ENCODE data around the gene VILL. TPM values are rescaled to one million over a fixed set of nuclear protein-coding genes. Genes with fewer than 3 reads are reported as not detected.

Gene VILL
- total RNA-seq, 1 donor from 2014 or later = 1.7 TPM

- H3K27me3 Mint-ChIP-seq (ENCODE audit: low read depth) = no peaks in the 10 kb centered on the region
- H3K9me3 Mint-ChIP-seq (ENCODE audit: low read depth) = no peaks in the 10 kb centered on the region
- H3K36me3 Mint-ChIP-seq (ENCODE audit: low read depth) = no peaks in the 10 kb centered on the region
- DNase-seq (ENCODE audit: low spot score) = peak; percentile 77
- no peak overlapping the region for H3K4me3 Mint-ChIP-seq (ENCODE audit: unreplicated experiment)
- no peak overlapping the region for H3K27ac Mint-ChIP-seq (ENCODE audit: unreplicated experiment)
- H3K4me1 Mint-ChIP-seq (ENCODE audit: low read depth) = peaks cover 12% of the 10 kb centered on the region
- no peak for TF ChIP-seq CTCF (IDR thresholded peaks at IDR 0.05)
Observed at GRCh38 chr3:37991823-37992222, 1.2 kb downstream of the VILL start.

- no peak for TF ChIP-seq CTCF (IDR thresholded peaks at IDR 0.05)
- no peak overlapping the region for H3K27ac Mint-ChIP-seq (ENCODE audit: unreplicated experiment)
- DNase-seq (ENCODE audit: low spot score) = peak; percentile 51
- no peak overlapping the region for H3K4me3 Mint-ChIP-seq (ENCODE audit: unreplicated experiment)
- H3K4me1 Mint-ChIP-seq (ENCODE audit: low read depth) = peaks cover 12% of the 10 kb centered on the region
- H3K9me3 Mint-ChIP-seq (ENCODE audit: low read depth) = no peaks in the 10 kb centered on the region
- H3K36me3 Mint-ChIP-seq (ENCODE audit: low read depth) = no peaks in the 10 kb centered on the region
- H3K27me3 Mint-ChIP-seq (ENCODE audit: low read depth) = no peaks in the 10 kb centered on the region
Observed at GRCh38 chr3:37992271-37993066, 1.9 kb downstream of the VILL start.

- no peak overlapping the region for H3K4me3 Mint-ChIP-seq (ENCODE audit: unreplicated experiment)
- H3K36me3 Mint-ChIP-seq (ENCODE audit: low read depth) = no peaks in the 10 kb centered on the region
- H3K4me1 Mint-ChIP-seq (ENCODE audit: low read depth) = peaks cover 12% of the 10 kb centered on the region
- TF ChIP-seq CTCF (IDR thresholded peaks at IDR 0.05) = no peak
- no peaks in the 10 kb centered on the region for H3K9me3 Mint-ChIP-seq (ENCODE audit: low read depth)
- H3K27me3 Mint-ChIP-seq (ENCODE audit: low read depth) = no peaks in the 10 kb centered on the region
- DNase-seq (ENCODE audit: low spot score) = no peak
- H3K27ac Mint-ChIP-seq (ENCODE audit: unreplicated experiment) = no peak overlapping the region
Observed at GRCh38 chr3:37993067-37993455, 2.5 kb downstream of the VILL start.

GRCh38 chr3:37993460-37993819, 2.9 kb downstream of the VILL start:
- DNase-seq (ENCODE audit: low spot score) = no peak
- Mint-ChIP-seq H3K4me3 (ENCODE audit: unreplicated experiment) (peak overlapping the region; percentile 75), H3K27ac (ENCODE audit: unreplicated experiment) (no peak overlapping the region), H3K4me1 (ENCODE audit: low read depth) (peaks cover 15% of the 10 kb centered on the region), H3K9me3 (ENCODE audit: low read depth) (no peaks in the 10 kb centered on the region), H3K27me3 (ENCODE audit: low read depth) (no peaks in the 10 kb centered on the region), H3K36me3 (ENCODE audit: low read depth) (no peaks in the 10 kb centered on the region)
- TF ChIP-seq CTCF (IDR thresholded peaks at IDR 0.05) = no peak

GRCh38 chr3:37993820-37994638, 3.4 kb downstream of the VILL start:
- Mint-ChIP-seq H3K9me3 (ENCODE audit: low read depth) (no peaks in the 10 kb centered on the region), H3K4me3 (ENCODE audit: unreplicated experiment) (peak overlapping the region; percentile 75), H3K27ac (ENCODE audit: unreplicated experiment) (peak overlapping the region; percentile 92), H3K27me3 (ENCODE audit: low read depth) (no peaks in the 10 kb centered on the region), H3K4me1 (ENCODE audit: low read depth) (peaks cover 19% of the 10 kb centered on the region), H3K36me3 (ENCODE audit: low read depth) (no peaks in the 10 kb centered on the region)
- DNase-seq (ENCODE audit: low spot score) = peak; percentile 87
- peak; percentile 28 for TF ChIP-seq CTCF (IDR thresholded peaks at IDR 0.05)
